Astrocyte of the cerebellum (primary cell): ENCODE data around the gene MTCL1.

Source experiments
- DNase-seq: peaks from one replicate; pipeline ENCODE4 v3.0.0-alpha.2; 2011; ENCODE audit warnings: low read depth
- H3K4me3 ChIP-seq: 2 replicates; pipeline ENCODE4 v1.5.1; 2011; ENCODE audit warnings: mild to moderate bottlenecking, low read depth, low read length, moderate library complexity
- in situ Hi-C: cut with HindIII; loops from 2 replicates; pipeline ENCODE4 v1.10.0; 2017; ENCODE audit warnings: low sequenced_read_pairs
- TF ChIP-seq, protein P1 (sequence below): IDR thresholded peaks from 2 replicates; pipeline ENCODE4 v1.5.1; 2012; ENCODE audit warnings: low read length, low read depth, moderate library complexity, mild to moderate bottlenecking; ENCODE audit errors: missing control alignments

The MTCL1 gene

DNA sequence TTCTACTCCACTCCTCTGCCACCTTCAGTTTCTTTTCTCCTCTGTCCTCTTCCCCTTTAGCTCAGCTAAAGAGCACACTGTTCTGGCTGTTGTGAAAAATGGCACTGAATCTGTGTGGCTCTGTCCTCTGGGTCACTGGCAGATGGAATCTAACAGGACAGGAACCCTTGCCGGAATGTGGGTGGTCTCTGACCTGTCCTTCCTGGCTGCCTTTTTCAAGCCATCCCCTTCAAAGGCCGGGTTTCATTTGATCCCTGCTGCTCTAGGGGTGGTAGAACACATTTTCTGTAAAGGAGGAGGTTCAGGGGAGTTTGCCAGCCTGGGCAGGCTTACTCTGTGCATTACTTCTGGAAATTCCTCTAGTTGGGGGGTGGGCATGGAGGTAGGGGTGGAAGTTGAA, 29.9 kb downstream of the MTCL1 start:
- no peak for DNase-seq
- H3K4me3 ChIP-seq = no peak overlapping the region
- TF ChIP-seq, protein P1, sequence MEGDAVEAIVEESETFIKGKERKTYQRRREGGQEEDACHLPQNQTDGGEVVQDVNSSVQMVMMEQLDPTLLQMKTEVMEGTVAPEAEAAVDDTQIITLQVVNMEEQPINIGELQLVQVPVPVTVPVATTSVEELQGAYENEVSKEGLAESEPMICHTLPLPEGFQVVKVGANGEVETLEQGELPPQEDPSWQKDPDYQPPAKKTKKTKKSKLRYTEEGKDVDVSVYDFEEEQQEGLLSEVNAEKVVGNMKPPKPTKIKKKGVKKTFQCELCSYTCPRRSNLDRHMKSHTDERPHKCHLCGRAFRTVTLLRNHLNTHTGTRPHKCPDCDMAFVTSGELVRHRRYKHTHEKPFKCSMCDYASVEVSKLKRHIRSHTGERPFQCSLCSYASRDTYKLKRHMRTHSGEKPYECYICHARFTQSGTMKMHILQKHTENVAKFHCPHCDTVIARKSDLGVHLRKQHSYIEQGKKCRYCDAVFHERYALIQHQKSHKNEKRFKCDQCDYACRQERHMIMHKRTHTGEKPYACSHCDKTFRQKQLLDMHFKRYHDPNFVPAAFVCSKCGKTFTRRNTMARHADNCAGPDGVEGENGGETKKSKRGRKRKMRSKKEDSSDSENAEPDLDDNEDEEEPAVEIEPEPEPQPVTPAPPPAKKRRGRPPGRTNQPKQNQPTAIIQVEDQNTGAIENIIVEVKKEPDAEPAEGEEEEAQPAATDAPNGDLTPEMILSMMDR = no peak
- in situ Hi-C loops = no loop called here

DNA sequence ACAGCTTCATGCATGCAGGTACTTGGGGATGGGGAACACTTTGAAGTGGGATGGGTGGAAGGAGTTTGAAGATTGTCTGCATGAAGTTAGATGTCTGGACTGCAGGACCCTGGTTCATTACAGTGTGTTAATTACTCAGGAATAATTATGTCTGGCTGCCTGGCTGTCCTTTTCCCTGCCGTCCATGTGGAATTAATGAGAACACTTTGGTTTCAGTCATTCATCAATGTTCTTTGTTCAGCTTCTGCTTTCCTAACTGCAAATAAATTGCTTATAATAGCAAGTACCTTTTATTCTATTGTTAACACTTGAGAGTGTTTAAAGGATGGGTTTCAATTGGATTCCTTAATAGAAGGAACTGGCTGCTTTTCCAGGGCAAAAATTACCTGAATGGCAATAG, 35.8 kb downstream of the MTCL1 start:
- in situ Hi-C loops = no loop called here
- DNase-seq = no peak
- TF ChIP-seq, protein P1 = no peak
- no peak overlapping the region for H3K4me3 ChIP-seq

DNA sequence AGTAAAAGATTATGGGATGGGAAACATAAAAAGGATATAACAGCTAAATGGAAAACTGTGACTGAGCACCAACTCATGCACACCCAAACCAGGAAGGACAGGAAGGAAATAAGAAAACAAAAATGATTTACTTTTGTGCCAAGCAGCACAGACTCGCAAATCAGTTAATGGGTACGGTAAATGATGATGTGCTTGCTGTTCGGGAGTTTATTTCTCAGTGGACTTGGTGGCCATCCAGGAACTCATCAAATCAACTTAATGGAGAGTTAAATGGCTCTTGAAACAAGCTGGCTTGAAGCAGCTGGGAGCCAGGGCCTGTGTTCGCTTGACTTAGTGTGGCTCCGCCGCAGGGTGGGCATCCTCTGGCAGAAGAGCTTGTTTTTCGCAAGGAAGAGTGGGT, 36.2 kb downstream of the MTCL1 start:
- no peak overlapping the region for H3K4me3 ChIP-seq
- TF ChIP-seq, protein P1 = no peak
- no peak for DNase-seq
- in situ Hi-C loops = no loop called here

DNA sequence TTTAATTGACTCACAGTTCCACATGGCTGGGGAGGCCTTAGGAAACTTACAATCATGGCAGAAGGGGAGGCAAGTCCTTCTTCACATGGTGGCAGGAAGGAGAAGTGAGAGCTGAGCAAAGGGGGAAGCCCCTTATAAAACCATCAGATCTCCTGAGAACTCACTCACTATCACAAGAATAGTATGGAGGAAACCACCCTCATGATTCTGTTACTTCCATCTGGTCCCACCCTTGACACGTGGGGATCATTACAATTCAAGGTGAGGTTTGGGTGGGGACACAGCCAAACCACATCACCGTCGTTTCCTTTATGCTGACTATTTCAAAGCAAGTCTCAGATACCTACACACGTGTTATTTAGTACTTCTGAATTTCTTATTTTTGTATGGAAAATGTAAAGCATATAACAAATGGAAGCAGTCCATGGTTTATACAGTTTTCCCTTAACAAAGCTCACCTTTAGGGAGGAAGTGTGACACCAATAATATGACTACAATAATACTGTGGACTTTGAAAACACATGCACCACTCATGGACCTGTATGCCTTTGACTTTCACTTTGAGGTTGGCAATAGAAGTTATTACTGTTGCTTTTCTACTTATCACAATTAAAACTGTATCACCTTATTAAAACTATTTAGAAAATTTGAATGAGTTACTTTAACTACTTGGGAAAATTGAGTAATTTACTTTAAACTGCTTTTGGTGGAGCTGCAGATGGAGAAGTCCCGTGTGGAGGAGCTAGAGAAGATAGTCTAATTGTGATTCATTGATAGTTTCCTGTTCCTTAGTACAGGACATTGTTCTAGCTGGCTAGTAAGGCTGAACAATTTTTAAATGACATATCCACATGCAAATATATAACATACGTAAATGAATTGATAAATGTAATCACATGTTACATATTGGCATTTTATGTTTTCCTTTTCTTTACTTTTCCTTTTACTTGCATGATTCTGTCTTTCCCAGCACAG, 37.3 kb downstream of the MTCL1 start:
- DNase-seq = no peak
- TF ChIP-seq, protein P1 = no peak
- in situ Hi-C loops = no loop called here
- no peak overlapping the region for H3K4me3 ChIP-seq

DNA sequence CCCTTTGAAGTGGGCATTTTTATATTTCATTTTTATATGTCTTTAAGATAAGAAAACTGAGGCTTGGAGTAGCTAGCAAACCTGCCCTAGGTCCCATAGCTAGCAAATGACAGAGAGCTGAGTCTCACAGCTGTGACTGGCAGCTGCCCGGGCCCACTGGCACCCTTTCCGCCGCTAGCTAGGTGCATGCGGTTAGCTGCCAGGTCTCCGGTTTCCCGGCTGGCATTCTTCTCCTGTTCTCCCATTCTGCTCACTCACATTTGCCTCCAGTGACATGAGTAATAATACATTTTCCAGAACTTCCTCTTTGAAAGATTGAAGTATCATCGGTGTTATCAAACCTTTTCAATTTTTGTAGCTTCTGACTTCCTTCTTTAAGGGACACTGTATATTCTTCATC, 38.7 kb downstream of the MTCL1 start:
- in situ Hi-C loops = no loop called here
- TF ChIP-seq, protein P1 = no peak
- DNase-seq = no peak
- no peak overlapping the region for H3K4me3 ChIP-seq

DNA sequence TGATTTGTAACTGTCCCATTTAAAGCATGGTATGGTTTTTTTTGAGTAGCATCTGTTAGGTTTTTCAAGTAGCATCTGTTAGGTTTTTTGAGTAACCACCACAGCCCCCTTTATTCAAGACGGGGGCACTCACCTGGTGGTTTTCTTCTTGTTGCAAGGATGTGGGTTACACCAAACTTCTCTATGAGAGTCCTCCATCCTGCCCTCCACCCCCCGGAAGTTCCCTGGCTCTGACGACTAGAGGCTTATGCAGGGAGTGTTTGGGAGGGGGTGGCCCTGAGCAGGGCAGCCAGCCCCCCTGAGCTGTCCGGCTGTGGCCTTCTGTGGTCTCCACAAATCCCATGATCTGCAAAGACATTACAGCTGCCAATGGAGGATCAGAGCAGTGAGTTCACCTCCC, 39.3 kb downstream of the MTCL1 start:
- in situ Hi-C loops = loop anchor here (5.0 kb wide), 1 partner anchor 47 kb away; no protein-coding TSS in a partner anchor
- DNase-seq = no peak
- no peak overlapping the region for H3K4me3 ChIP-seq
- TF ChIP-seq, protein P1 = no peak
